ENCODE data around the gene TTC8.

The TTC8 gene

GRCh38 chr14:88870777-88871176, 46.3 kb downstream of the TTC8 start:
- no peak for FAIRE-seq

GRCh38 chr14:88871429-88871828, 47.0 kb downstream of the TTC8 start:
- FAIRE-seq = no peak

GRCh38 chr14:88872976-88873375, 48.5 kb downstream of the TTC8 start:
- FAIRE-seq = no peak

DNA sequence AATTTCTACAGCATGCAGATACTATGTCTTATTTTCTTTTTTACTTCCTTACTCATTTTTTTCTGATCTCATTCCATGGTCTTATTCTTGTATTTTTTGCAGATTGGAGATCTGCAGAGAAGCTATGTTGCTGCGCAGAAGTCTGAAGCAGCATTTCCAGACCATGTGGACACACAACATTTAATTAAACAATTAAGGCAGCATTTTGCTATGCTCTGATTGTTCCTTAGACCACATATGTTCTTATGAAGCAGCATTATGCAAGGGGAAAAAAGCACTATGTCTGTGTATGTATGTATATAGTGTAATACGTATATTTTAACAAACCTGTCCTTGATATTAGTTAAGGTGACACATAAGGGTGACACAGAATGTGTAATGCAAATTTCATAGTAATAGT, 52.7 kb downstream of the TTC8 start:
- FAIRE-seq = no peak

DNA sequence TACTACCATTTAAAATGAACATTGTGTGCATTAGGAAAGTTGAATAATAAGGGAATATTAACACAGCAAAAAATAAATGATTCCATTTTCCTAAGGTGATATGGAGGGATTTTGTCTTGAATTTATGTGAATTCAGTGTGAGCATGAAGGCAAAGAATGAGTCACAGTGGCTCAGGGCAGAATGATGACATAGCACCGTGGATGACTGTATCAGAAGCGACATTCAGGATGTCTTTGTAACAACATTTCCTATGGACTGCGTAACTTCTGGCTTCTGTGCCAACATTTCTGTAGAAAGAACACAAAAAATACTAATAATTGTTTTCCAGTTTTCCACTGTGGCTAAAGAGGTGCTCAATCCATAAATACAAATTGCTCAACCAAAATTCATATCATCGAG, 54.6 kb downstream of the TTC8 start:
- FAIRE-seq = no peak

GRCh38 chr14:88882236-88882635, 57.8 kb downstream of the TTC8 start:
- no peak for FAIRE-seq

DNA sequence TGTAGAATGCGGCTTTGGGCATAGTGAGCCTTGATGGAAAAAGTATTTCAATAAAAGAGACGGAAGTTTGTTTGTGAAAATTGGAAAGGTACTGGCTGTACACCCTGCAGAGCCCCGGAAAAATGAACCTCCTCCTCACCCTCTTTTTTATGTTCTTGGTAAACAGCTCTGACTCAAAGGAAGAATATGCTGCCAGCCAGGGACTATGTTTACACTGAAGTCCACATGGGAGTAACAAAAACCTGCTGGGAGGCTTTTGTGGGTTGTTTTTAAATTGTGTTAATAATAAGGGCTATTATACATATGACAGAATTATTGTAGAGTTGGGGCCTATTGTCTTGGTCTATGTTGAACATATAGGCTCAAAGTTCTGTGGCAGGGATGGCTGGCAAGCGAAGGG, 70.7 kb downstream of the TTC8 start:
- no peak for FAIRE-seq

DNA sequence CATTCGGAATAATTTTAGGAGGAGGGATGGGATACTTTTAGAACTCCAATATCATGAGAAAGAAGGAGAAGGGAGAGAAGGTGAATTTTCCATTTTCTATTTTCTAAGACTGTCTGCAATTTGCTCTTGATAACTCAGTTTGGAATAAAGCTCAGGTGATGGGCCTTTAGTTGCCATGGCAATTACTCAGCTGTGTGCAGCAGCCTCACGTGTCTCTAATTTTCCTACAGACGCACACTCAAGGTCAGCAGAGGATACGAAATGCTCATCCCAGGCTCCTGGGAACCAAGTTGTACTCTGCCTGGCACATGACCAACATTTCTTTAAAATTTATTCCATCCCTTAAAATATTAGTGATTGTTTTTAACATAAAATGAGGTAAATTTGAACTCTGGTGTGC, 76.7 kb downstream of the TTC8 start:
- FAIRE-seq = no peak

DNA sequence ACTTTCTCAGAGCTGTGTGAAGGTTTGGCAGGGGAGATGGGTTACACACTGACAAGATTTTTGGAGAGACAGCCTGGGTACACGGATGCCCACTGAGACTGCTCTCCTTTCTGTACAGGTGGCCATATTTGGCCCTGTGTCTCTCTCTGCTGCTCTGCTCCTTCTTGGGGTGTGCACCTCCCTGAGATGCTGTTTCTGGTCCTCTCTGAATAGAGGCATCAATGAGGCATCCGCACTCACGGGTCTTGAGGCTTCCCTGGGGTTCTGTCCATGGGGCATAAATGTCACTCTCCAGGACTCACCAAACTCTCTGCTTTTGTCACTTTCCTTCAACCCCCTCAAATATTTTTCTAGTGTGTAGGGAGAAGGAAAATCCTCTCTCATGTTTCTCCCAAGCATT, 77.5 kb downstream of the TTC8 start:
- no peak for FAIRE-seq

DNA sequence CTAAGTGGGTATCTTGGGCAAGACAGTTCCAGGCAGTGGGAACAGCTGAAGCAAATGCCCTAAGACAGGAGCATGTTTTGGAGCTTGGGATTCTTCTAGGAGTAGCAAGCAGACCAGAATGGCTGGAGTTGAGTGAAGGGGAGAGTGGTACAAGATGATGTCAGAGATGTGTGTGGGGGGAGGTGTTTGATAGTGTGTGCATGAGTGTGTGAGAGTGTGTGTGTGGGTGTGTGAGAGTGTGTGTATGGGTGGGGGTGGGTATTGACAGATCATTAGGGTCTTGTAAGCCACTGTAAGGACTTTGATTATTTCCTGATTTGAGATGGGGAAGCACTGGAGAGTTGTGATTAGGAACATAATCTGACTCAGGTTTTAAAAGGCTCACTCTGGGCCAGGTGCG, 78.4 kb downstream of the TTC8 start:
- FAIRE-seq = no peak

DNA sequence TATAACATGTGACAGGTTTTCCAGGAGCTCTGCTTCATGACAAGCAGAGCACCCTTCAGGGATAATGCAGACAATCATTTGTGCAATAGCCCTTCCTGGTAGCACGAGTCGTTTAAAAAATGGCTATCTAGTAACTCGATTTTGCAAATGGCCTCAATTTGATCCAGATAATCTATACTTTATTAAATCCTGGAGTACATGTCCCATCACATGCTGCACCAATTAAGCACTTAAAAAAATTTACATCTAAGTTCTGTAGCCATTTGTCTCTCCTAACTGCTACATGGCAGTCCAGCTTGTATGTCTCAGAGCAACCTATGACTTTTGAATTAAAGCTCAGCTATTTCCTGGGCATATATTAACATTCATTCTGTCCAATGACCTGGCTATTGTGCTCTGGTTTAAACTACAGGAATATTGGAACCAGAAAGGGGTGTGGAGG, 79.8 kb downstream of the TTC8 start:
- no peak for FAIRE-seq

DNA sequence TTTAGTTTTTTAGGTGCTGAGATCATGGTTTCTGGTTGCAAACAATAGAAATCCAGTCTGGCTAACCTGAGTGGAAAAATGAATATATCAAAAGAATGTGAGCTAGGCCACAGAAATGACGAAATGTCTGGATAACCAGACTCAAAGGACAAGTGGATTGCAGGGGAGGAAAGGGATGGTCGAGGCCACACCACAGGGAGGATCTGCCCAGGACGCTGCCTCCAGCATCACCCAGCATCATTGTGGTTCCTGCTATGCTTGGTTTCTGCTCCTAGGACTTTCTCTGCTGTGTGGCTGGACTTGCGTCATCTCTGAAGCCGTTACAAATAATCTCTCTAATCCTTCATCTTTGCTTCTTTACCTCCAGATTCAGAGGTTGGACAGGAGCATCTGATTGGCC, 80.4 kb downstream of the TTC8 start:
- FAIRE-seq = no peak

GRCh38 chr14:88908216-88908615, 83.8 kb downstream of the TTC8 start:
- FAIRE-seq = no peak

- no peak for FAIRE-seq
Observed at GRCh38 chr14:88910386-88910785, 85.9 kb downstream of the TTC8 start.

DNA sequence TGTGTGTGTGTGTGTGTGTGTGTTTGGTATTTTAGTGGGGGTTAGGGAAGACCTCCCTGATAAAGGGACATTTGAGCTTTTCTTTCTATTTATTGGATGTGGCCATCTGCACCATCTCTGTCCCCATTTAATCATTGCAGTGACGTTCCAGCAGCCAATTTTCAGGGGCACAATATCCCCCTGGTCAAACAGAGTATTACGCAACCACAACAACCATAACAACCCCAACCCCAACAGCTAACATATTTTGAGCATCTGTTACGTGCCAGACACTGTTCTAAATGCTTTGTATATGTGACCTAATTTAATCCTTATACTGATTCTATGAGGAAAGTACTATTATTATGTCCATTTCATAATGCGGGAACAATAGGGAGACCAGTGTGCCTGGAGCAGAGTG, 87.4 kb downstream of the TTC8 start:
- no peak for FAIRE-seq

GRCh38 chr14:88914956-88915355, 90.5 kb downstream of the TTC8 start:
- FAIRE-seq = no peak

DNA sequence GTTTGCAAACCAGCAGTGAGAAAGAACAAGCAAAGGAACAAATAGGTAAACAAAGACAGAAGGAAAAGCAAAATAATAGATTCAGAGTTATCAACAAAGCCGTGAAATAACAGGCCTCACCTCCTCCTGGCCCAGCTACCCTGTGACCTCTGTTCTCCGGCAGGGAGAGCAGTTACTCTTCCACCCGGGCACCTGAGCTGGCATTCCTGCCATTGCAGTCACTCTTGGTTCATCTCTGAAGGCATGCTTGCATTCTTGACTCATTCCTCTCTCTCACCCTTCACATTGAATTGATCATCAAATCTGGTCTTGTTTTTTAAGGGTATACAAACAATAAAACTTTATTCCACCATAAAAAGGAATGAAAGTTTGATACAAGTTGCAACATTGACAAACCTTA, 95.1 kb downstream of the TTC8 start:
- FAIRE-seq = no peak
